ENCODE data around the gene DPM3. TPM values are rescaled to one million over a fixed set of nuclear protein-coding genes. Genes with fewer than 3 reads are reported as not detected.

Gene DPM3
- total RNA-seq, 3 donors from 2014 or later: 53.7 to 69.4 (median 68.2) TPM

DNA sequence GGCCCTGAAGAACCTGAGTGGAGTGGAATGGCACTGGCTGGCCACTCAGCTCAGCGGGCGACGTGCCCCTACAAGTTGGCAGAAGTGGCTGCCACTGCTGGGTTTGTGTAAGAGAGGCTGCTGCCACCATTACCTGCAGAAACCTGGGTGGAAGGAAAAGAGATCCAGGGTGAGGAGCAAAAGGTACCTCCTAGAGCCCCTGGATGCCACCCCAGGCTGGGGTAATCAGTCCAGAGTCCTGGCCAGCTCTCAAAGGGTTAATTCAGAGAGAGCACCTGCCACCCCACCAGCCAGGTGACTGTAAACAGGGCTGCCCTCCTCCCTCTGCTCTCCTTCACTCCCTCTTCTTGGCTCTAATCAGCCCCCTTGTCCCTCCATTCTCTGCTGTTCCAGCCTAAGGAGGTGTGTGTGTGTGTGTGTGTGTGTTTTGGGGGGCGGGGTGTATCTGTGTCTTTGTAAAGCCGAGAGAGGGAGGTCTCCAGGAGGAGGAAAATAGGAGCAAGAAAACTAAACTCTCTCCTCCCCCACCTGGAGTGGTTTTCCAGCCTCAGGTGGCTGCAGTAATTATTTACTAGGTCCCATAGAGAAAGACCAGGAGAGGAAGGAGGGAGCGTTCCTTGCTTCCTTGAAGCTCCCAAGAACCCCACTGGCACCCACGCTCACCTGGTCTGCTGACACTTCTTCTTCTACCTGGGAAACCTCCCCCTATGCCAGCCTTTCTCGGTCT is 45.9 kb upstream of the DPM3 start:
- intact Hi-C loops (cut with DNase I; ENCODE audit: low total_unique reads): no loop called here

DNA sequence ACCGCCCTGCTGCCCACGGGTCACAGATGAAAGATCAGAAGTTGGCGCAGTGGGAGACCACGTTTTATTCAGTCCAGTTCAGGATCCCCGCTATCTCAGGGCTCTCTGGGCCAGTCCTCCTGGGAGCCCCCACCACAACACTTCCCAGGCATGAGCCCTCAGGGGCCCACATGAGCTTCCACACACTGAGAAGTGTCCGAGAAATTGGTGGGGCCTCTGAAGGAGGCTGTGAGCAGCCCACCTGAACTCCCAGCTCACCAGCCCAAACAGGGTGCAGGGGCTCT is 45.4 kb upstream of the DPM3 start:
- H3K4me3 ChIP-seq: no peak overlapping the region
- DNase-seq (ENCODE audit: low spot score in 2 of 2): no peak
- peak overlapping the region; percentile 87 to 91 for H3K27ac ChIP-seq
- peaks cover 0 to 14% of the 10 kb centered on the region in 2 donors for H3K4me1 ChIP-seq
- no peaks in the 10 kb centered on the region for H3K36me3 ChIP-seq
- H3K27me3 ChIP-seq: no peaks in the 10 kb centered on the region
- H3K9me3 ChIP-seq: no peaks in the 10 kb centered on the region
- intact Hi-C loops (cut with DNase I; ENCODE audit: low total_unique reads): no loop called here
- TF ChIP-seq, protein P1, sequence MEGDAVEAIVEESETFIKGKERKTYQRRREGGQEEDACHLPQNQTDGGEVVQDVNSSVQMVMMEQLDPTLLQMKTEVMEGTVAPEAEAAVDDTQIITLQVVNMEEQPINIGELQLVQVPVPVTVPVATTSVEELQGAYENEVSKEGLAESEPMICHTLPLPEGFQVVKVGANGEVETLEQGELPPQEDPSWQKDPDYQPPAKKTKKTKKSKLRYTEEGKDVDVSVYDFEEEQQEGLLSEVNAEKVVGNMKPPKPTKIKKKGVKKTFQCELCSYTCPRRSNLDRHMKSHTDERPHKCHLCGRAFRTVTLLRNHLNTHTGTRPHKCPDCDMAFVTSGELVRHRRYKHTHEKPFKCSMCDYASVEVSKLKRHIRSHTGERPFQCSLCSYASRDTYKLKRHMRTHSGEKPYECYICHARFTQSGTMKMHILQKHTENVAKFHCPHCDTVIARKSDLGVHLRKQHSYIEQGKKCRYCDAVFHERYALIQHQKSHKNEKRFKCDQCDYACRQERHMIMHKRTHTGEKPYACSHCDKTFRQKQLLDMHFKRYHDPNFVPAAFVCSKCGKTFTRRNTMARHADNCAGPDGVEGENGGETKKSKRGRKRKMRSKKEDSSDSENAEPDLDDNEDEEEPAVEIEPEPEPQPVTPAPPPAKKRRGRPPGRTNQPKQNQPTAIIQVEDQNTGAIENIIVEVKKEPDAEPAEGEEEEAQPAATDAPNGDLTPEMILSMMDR (IDR thresholded peaks at IDR 0.05): no peak
- TF ChIP-seq POLR2A (IDR thresholded peaks at IDR 0.05): no peak
- no peak for TF ChIP-seq POLR2AphosphoS5 (IDR thresholded peaks at IDR 0.05)

More for the DNA sequence above, 45.9 kb upstream of the DPM3 start:
- H3K4me3 ChIP-seq: no peak overlapping the region
- H3K36me3 ChIP-seq: no peaks in the 10 kb centered on the region
- peaks cover 0 to 14% of the 10 kb centered on the region in 2 donors for H3K4me1 ChIP-seq
- H3K27me3 ChIP-seq: no peaks in the 10 kb centered on the region
- H3K9me3 ChIP-seq: no peaks in the 10 kb centered on the region
- peak overlapping the region; percentile 87 to 91 for H3K27ac ChIP-seq
- DNase-seq (ENCODE audit: low spot score in 2 of 2): no peak
- TF ChIP-seq POLR2AphosphoS5 (IDR thresholded peaks at IDR 0.05) (no peak), POLR2A (IDR thresholded peaks at IDR 0.05) (no peak)
- TF ChIP-seq, protein P1 (IDR thresholded peaks at IDR 0.05): no peak

DNA sequence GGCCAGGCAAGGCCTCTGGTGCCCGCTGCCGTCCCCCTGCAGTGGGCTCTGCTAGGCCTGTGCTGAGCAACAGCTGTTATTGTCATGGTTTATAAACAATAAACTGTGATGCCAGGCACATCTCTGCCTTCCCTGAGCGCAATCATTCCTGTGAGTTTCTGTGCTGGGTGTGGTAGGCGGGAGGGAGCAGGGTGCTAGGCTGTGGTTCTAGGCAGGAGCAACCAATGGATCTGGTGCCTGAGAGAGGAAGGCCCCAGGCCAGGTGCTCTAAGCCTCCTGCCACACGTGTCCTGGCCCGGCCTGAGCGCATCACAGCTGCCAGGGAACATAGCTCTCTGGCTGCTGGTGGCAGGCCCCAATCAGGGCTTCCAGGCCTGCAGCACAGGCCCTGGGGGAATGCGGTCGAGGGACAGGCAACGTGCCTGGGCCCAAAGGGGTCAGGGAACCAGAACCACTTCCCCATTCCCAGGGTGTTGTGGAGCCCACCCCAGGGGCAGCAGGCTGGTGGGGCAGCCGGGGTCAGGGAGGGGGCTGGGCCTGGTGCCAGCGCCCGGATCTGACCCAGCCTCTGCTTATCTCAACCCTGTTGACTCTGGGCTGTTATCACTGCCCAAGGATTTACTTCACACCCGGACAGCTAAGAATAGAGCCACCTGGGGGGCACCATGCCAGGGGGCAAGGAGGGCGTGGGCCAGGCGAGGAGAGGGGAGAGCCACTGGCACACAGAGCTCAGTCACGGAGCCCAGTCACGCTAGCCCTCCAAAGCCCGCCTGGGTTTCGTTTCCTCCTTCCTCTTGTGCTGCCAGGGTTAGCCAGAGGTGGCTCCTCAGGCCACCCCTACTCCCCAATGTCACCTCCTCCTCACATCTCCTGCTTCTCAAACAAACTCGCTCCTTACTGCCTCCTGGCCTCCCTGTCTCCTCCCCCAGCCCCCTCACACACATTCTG is 44.8 kb upstream of the DPM3 start:
- Histone ChIP-seq H3K9me3 (no peaks in the 10 kb centered on the region), H3K27ac (peak overlapping the region; percentile 87 to 91), H3K36me3 (no peaks in the 10 kb centered on the region), H3K4me1 (peaks cover 0 to 14% of the 10 kb centered on the region in 2 donors), H3K27me3 (no peaks in the 10 kb centered on the region), H3K4me3 (no peak overlapping the region)
- DNase-seq (ENCODE audit: low spot score in 2 of 2): peak in 1 of 2 donors; percentile 62
- intact Hi-C loops (cut with DNase I; ENCODE audit: low total_unique reads): no loop called here
- TF ChIP-seq, protein P1 (IDR thresholded peaks at IDR 0.05): no peak
- TF ChIP-seq POLR2A (IDR thresholded peaks at IDR 0.05) (no peak), POLR2AphosphoS5 (IDR thresholded peaks at IDR 0.05) (no peak)

DNA sequence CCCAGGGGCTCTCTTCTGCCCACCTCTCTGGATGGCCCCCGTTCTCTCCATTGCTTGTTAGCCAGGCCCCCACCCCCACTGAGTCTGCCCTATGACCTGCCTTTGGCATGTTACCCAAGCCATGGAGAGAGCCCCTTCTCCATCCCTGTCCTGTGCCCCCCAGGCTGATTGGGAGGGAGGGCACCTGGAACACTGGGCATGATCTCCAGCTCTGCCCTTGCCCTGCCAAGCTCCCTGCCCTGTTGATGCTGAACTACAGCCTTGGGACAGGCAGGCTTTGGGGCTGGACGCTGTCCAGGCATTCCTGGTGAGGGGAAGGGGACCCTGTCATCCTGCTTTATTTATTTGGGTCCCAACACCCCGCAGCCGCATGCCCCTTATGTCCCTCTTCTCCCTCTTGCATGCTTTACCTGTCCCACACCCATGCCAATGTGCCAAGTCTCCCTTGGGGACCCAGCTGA is 44.0 kb upstream of the DPM3 start:
- Histone ChIP-seq H3K4me1 (peaks cover 0 to 16% of the 10 kb centered on the region in 2 donors), H3K27ac (peak overlapping the region; percentile 87 to 91), H3K4me3 (no peak overlapping the region), H3K36me3 (no peaks in the 10 kb centered on the region), H3K9me3 (no peaks in the 10 kb centered on the region), H3K27me3 (no peaks in the 10 kb centered on the region)
- DNase-seq (ENCODE audit: low spot score in 2 of 2): no peak
- intact Hi-C loops (cut with DNase I; ENCODE audit: low total_unique reads): no loop called here
- TF ChIP-seq POLR2A (IDR thresholded peaks at IDR 0.05) (no peak), POLR2AphosphoS5 (IDR thresholded peaks at IDR 0.05) (no peak)
- TF ChIP-seq, protein P1 (IDR thresholded peaks at IDR 0.05): no peak

Data from breast epithelium (tissue), 4 donors.